GM12873 (cell line): ENCODE measurements around the gene PDE4D.

Experiments used
- CTCF ChIP-seq: IDR thresholded peaks from 2 replicates; pipeline ENCODE4 v1.5.1; 2012; ENCODE audit warnings: low read depth, mild to moderate bottlenecking, moderate library complexity, low read length, control low read depth; ENCODE audit not compliant: insufficient read depth; ENCODE audit errors: missing control alignments

Gene PDE4D

GRCh38 chr5:59542851-59543820 lies 350.4 kb downstream of the PDE4D start:
- TF ChIP-seq CTCF = no peak

GRCh38 chr5:59542306-59542705 lies 351.2 kb downstream of the PDE4D start:
- TF ChIP-seq CTCF = no peak

- no peak for TF ChIP-seq CTCF
These were observed 353.2 kb downstream of the PDE4D start for GRCh38 chr5:59540366-59540765.

GRCh38 chr5:59538750-59539121 lies 354.8 kb downstream of the PDE4D start:
- no peak for TF ChIP-seq CTCF

- TF ChIP-seq CTCF = no peak
These were observed 355.4 kb downstream of the PDE4D start for GRCh38 chr5:59537961-59538749.

- no peak for TF ChIP-seq CTCF
These were observed 356.7 kb downstream of the PDE4D start for GRCh38 chr5:59536875-59537274.

GRCh38 chr5:59535561-59535960 lies 358.0 kb downstream of the PDE4D start:
- no peak for TF ChIP-seq CTCF
